ENCODE results near the gene IL3.

Gene IL3

DNA sequence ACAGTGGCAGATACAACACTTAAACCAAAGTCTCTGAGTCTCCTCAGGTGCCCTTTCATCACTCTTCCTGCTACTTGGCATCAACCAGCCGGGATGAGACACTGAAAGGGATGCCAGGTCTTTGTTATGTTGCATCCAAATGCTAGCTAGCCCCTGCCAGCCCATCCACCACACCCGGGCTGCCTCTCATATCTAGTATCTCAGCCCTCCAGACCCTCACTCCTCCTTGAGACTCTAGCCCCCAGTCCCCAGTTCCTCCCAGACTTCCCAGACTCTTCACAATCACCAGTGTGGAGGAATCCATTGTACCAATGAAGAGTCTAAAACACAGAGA is 34.6 kb downstream of the IL3 start:
- no peak for ATAC-seq
- no peak for TF ChIP-seq ZFP30 (CRISPR knock-in tag; IDR thresholded peaks at IDR 0.05)
- TF ChIP-seq OSR1 (CRISPR knock-in tag; IDR thresholded peaks at IDR 0.05): no peak
- TF ChIP-seq, protein P1, sequence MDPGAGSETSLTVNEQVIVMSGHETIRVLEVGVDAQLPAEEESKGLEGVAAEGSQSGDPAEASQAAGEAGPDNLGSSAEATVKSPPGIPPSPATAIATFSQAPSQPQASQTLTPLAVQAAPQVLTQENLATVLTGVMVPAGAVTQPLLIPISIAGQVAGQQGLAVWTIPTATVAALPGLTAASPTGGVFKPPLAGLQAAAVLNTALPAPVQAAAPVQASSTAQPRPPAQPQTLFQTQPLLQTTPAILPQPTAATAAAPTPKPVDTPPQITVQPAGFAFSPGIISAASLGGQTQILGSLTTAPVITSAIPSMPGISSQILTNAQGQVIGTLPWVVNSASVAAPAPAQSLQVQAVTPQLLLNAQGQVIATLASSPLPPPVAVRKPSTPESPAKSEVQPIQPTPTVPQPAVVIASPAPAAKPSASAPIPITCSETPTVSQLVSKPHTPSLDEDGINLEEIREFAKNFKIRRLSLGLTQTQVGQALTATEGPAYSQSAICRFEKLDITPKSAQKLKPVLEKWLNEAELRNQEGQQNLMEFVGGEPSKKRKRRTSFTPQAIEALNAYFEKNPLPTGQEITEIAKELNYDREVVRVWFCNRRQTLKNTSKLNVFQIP (CRISPR knock-in tag; IDR thresholded peaks at IDR 0.05; ENCODE audit: borderline replicate concordance, low read depth): no peak
- no peak for TF ChIP-seq TCF4 (CRISPR knock-in tag; IDR thresholded peaks at IDR 0.05; ENCODE audit: borderline replicate concordance)
- no peak for TF ChIP-seq SNAI2 (CRISPR knock-in tag; IDR thresholded peaks at IDR 0.05)
- no peak for TF ChIP-seq ISL1 (CRISPR knock-in tag; IDR thresholded peaks at IDR 0.05)
- TF ChIP-seq BACH2 (CRISPR knock-in tag; IDR thresholded peaks at IDR 0.05; ENCODE audit: borderline replicate concordance): no peak
- TF ChIP-seq RARB (CRISPR knock-in tag; IDR thresholded peaks at IDR 0.05): no peak
- TF ChIP-seq, protein P2, sequence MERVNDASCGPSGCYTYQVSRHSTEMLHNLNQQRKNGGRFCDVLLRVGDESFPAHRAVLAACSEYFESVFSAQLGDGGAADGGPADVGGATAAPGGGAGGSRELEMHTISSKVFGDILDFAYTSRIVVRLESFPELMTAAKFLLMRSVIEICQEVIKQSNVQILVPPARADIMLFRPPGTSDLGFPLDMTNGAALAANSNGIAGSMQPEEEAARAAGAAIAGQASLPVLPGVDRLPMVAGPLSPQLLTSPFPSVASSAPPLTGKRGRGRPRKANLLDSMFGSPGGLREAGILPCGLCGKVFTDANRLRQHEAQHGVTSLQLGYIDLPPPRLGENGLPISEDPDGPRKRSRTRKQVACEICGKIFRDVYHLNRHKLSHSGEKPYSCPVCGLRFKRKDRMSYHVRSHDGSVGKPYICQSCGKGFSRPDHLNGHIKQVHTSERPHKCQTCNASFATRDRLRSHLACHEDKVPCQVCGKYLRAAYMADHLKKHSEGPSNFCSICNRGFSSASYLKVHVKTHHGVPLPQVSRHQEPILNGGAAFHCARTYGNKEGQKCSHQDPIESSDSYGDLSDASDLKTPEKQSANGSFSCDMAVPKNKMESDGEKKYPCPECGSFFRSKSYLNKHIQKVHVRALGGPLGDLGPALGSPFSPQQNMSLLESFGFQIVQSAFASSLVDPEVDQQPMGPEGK (CRISPR knock-in tag; IDR thresholded peaks at IDR 0.05; ENCODE audit: borderline replicate concordance): no peak
- TF ChIP-seq ZFP3 (CRISPR knock-in tag; IDR thresholded peaks at IDR 0.05): no peak
- TF ChIP-seq, protein P3, sequence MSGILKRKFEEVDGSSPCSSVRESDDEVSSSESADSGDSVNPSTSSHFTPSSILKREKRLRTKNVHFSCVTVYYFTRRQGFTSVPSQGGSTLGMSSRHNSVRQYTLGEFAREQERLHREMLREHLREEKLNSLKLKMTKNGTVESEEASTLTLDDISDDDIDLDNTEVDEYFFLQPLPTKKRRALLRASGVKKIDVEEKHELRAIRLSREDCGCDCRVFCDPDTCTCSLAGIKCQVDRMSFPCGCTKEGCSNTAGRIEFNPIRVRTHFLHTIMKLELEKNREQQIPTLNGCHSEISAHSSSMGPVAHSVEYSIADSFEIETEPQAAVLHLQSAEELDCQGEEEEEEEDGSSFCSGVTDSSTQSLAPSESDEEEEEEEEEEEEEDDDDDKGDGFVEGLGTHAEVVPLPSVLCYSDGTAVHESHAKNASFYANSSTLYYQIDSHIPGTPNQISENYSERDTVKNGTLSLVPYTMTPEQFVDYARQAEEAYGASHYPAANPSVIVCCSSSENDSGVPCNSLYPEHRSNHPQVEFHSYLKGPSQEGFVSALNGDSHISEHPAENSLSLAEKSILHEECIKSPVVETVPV (CRISPR knock-in tag; IDR thresholded peaks at IDR 0.05): no peak
- TF ChIP-seq ARNTL (CRISPR knock-in tag; IDR thresholded peaks at IDR 0.05; ENCODE audit: borderline replicate concordance, low read depth): no peak
- no peak for TF ChIP-seq PPARA (CRISPR knock-in tag; IDR thresholded peaks at IDR 0.05; ENCODE audit: borderline replicate concordance)
- TF ChIP-seq ZC3H10 (CRISPR knock-in tag; IDR thresholded peaks at IDR 0.05): no peak
- no peak for TF ChIP-seq CSDC2 (CRISPR knock-in tag; IDR thresholded peaks at IDR 0.05)
- TF ChIP-seq ESRRG (CRISPR knock-in tag; IDR thresholded peaks at IDR 0.05): no peak
- TF ChIP-seq ZNF8 (CRISPR knock-in tag; IDR thresholded peaks at IDR 0.05): no peak
- no peak for TF ChIP-seq TOX (CRISPR knock-in tag; IDR thresholded peaks at IDR 0.05; ENCODE audit: borderline replicate concordance)

DNA sequence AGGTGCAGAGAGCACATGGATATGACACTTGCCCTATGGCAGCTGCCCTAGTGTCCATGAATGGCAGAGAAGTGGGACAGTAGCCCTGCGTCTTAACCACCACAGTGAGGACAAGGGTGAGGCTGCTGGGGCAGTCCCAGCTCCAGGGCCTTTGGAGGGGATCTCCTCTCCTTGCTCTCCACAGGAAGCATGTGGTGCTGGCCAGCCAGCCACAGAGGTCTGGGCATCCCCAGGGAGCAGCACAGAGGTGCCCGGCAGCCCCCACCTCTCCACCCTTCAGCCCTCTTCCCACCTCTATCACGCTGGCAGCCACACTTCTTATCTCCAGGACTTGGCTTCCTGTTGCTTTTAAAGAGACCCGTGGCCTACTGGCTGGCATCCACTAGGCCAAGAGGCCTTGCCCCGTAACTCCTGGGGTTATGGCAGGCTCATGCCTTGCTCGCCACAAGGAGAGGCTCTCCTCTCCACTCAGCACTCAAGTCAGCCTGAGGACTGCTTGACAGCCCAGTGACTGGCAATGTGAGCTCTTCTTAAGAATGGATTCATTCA is 35.0 kb downstream of the IL3 start:
- TF ChIP-seq GLIS3 (CRISPR knock-in tag; IDR thresholded peaks at IDR 0.05): no peak
- TF ChIP-seq ESRRG (CRISPR knock-in tag; IDR thresholded peaks at IDR 0.05): no peak
- TF ChIP-seq, protein P3 (CRISPR knock-in tag; IDR thresholded peaks at IDR 0.05): no peak
- peak; percentile 8; the same call in 2 of the 3 replicates for ATAC-seq

DNA sequence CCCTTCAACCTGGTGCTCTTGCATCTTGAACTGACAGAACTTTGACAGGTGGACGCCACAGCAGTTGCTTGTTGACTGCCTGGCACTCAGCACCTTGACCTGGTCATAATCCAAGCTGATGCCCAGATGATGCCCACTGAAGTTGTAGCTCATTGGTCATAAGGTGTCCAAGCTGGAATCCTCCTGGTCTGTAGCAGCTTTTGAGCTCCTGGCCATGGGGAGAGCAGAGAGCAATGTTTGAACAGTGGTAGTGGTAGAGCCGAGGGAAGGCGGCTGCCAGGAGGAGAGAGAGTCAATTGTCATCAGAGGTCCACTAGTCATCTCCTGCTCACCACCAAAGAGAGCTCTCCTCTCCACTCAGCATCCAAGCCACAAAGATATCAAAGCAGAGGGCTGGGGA is 36.4 kb downstream of the IL3 start:
- no peak for ATAC-seq
- TF ChIP-seq ESRRG (CRISPR knock-in tag; IDR thresholded peaks at IDR 0.05) (no peak), TCF4 (CRISPR knock-in tag; IDR thresholded peaks at IDR 0.05; ENCODE audit: borderline replicate concordance) (no peak), BACH2 (CRISPR knock-in tag; IDR thresholded peaks at IDR 0.05; ENCODE audit: borderline replicate concordance) (no peak), GLIS3 (CRISPR knock-in tag; IDR thresholded peaks at IDR 0.05) (no peak), ZFP3 (CRISPR knock-in tag; IDR thresholded peaks at IDR 0.05) (no peak), OSR1 (CRISPR knock-in tag; IDR thresholded peaks at IDR 0.05) (no peak), RARB (CRISPR knock-in tag; IDR thresholded peaks at IDR 0.05) (no peak), ZFP30 (CRISPR knock-in tag; IDR thresholded peaks at IDR 0.05) (no peak), PPARA (CRISPR knock-in tag; IDR thresholded peaks at IDR 0.05; ENCODE audit: borderline replicate concordance) (no peak), SNAI2 (CRISPR knock-in tag; IDR thresholded peaks at IDR 0.05) (no peak), ISL1 (CRISPR knock-in tag; IDR thresholded peaks at IDR 0.05) (no peak), ARNTL (CRISPR knock-in tag; IDR thresholded peaks at IDR 0.05; ENCODE audit: borderline replicate concordance, low read depth) (no peak), ZNF70 (CRISPR knock-in tag; IDR thresholded peaks at IDR 0.05) (no peak), CSDC2 (CRISPR knock-in tag; IDR thresholded peaks at IDR 0.05) (no peak), ZC3H10 (CRISPR knock-in tag; IDR thresholded peaks at IDR 0.05) (no peak)
- TF ChIP-seq, protein P4, sequence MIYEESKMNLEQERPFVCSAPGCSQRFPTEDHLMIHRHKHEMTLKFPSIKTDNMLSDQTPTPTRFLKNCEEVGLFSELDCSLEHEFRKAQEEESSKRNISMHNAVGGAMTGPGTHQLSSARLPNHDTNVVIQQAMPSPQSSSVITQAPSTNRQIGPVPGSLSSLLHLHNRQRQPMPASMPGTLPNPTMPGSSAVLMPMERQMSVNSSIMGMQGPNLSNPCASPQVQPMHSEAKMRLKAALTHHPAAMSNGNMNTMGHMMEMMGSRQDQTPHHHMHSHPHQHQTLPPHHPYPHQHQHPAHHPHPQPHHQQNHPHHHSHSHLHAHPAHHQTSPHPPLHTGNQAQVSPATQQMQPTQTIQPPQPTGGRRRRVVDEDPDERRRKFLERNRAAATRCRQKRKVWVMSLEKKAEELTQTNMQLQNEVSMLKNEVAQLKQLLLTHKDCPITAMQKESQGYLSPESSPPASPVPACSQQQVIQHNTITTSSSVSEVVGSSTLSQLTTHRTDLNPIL (CRISPR knock-in tag; IDR thresholded peaks at IDR 0.05; ENCODE audit: low read depth): no peak
- TF ChIP-seq, protein P3 (CRISPR knock-in tag; IDR thresholded peaks at IDR 0.05): no peak
- TF ChIP-seq, protein P1 (CRISPR knock-in tag; IDR thresholded peaks at IDR 0.05; ENCODE audit: borderline replicate concordance, low read depth): no peak
- TF ChIP-seq, protein P2 (CRISPR knock-in tag; IDR thresholded peaks at IDR 0.05; ENCODE audit: borderline replicate concordance): no peak
